Medulla oblongata (tissue), 1 donor: ENCODE results near the gene CUEDC1.
"Not testable (repeated sequence)": the region's sequence is repeated elsewhere in the genome, so short reads cannot be mapped to it uniquely, and the experiment has no call there.

Experiments used
- DNase-seq: peaks from one replicate; pipeline ENCODE4 v3.0.0-alpha.2; 2015; ENCODE audit errors: extremely low spot score

CUEDC1 gene

DNA sequence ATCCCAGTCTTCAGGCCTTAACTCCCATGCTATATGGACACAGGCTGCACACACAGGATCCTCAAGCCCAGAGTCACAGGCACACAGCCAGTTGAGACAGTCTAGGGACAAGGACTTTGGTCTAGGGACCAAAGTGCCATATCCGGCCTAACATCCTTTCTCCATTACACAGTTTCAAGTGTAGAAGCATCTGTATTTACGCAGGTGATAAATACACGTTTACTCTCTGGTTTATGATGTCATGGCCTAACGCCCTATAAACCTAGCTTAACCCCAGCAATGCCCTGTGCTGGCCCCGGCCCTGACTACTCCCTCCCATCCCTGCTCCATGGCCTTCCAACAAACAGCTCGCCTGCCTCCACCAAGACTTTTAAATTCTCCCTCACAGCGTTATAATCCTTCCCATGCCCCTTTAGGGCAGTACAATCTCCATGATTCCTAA, 17.1 kb downstream of the CUEDC1 start:
- DNase-seq, result peak; percentile 28

DNA sequence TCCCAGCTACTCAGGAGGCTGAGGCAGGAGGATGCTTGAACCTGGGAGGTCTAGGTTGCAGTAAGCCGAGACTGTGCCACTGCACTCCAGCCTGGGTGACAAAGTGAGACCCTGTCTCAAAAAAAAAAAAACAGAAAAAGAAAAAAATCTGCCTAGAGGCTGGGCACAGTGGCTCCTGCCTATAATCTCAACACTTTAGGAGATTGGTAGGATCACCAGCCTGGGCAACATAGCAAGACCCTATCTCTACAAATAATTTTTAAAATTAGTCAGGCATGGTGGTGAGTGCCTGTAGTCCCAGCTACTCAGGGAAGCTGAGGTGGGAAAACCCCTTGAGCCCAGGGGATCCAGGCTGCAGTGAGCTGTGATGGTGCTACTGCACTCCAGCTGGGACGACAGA, 17.7 kb downstream of the CUEDC1 start:
- no peak for DNase-seq

DNA sequence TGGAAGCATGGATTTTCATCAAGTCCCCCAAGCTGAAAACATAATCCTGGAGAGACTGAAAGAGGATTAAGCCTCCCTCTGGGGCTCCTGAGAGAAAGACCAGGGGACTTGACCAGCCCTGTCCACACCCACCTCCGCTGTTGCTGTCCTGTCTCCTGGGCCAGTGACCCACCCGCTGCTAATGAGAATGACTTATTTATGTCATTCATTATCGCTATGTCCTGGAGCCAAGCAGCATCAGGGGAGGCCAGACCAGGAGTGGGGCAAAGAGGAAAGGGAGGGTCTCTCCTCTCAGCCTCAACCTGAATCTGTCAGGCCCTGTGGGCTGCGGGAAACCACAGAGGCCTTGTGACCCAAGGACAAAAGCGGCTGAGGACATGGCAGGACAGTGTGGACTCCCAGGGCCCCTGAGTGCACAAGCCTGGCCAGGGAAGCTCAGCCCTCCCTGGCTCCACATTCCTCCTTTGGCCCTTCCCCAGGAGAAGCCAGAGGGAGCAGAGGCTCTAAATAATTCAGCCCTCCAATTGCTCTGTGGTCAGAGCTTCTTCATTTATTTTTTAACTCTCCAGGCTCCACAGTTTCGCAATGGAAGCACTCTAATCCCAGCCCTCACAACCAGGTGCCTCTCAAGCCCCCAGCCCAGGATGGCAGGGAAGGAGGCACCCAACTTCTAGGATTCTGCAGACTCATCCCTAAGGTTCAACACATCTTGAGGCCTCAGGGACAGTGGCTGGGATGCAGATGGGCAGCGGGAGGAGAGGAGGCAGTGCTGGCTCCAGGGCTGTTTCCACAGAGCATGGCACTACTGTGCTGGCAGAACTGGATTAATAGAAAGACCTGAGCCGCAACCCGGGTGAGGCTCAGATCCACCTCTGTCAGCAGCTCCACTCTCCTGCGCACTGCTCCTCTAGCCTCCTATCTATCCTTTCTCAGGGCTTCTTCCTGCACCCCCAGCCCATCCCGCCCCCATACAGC, 19.1 kb downstream of the CUEDC1 start:
- DNase-seq, result peak; percentile 86

DNA sequence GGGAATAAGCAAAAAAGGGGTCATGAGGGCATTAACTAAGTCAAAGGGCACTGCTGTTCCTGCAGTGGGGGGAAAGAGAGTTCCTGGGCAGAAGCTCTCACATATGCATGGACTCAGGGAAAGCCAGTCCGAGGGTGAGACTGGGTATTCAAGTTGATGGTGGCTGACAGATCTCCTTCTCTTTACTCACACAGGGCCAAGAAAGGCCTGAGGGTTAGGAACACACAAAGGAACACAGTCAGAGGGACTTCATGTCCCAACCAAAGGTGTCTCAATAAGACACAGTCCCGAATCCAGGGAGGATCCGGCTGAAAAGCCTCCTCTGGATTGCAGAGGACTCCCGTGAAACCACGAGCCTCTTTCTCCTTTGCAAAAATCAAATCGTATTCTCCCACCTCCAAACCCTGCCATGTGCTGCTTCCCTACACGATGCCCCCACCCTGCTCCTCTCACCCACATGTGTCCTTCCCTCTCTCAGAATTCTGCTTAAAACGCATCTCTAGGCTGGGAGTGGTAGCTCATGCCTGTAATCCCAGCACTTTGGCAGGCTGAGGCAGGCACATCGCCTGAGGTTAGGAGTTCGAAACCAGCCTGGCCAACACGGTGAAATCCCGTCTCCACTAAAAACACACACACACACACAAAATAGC, 23.6 kb downstream of the CUEDC1 start:
- no peak for DNase-seq

DNA sequence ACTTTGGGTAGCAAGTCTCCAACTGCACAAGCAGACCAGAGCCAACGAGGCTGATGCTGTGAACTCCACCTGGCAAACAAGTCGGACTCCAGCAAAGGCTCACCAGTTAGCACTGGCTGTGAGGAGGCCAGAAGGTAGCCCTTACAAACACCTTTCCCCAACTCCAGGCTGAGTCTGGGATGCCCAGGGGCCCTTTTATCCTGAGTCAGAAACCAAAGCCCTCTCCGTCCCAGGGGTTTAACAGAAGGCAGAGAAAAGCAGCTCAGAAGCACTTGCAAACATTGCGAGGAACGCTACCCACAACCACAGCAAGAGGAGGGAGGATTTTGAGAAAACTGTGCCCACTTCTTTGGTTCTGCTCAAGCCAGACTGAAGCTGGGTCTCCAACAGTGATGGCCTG, 25.0 kb downstream of the CUEDC1 start:
- no peak for DNase-seq

DNA sequence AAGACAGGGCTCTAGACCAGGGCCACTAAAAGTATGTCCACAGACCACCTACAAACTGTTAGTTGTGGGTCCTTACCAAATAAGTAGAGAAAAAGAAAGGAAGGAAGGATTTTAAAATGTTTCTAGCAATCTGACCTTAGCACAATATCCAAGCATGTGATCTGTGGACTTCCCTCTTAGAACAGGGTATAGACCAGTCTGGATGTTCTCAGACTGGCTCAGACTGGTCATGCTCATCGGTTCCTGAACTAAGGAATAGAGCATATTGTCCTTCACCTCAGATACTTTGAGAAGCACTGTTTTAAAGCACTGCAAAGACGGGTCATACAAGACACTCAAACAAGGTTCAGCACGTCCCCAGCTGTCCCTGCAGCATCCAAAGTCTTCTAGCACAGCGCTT, 25.8 kb downstream of the CUEDC1 start:
- DNase-seq, result peak; percentile 79

DNA sequence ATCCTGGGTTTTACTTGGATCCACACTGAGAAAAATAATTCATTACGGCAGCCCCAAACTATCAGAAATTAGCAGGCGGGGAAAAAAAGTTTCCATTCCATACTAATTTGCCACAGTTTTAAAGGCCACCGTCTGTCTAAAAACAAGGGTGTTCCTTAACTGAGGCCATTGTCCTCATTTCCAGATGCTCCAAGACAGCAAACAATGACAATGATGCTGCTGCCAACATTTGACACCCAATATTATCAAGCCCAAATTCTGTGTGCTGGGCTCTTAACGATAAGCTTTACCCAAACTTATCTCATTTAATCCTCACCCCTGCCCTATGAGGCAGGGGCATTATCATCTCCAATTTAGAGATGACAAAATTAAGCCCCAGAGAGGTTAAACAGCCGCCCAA, 26.3 kb downstream of the CUEDC1 start:
- no peak for DNase-seq

DNA sequence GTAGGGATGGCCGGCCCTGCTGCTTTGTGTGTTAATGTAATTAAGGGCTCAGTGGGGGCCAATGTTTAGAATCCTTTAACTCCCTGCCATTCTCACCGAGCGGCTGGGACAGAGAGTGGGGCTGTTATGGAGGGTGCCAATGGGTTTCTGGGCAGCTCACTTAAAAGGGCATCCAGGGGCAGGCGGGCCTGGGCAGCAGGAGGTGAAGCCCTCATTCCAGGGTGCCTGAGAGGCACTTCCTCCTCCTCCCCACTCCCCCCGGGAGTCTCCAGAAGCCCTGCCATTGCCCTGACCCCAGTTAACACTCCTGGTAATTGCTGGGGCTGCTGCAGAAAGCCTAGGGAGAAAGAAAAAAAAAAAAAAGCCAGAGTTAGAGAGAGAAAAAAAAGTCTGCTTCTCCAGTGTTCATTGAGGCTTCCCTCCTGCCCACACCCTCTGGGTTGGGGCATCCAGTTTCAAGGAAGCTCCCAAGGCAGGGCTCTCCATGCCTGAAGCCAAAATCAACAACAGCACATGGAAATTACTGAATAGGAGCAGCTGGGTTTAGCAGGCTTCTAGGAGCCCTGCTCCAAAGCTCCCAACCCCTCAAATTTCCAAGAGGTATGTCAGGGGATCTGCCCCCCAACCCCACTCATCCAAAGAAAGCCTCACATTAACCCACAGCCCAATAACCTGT, 28.0 kb downstream of the CUEDC1 start:
- peak; percentile 85 for DNase-seq

DNA sequence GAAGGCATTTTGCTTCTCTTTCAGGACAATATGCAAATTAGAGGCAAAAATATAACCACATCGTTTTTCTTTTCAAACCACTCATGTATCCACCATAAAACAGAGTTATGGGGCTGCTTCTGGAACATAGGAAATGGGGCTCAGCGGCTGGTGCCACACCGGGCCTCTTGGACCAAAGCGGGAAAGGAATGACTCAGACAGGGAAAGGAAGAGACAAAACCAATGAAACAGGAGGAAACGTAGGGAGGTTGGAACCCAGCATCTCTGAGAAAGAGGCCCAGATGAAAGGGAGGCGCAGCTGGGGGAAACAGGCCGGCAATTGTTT, 28.5 kb downstream of the CUEDC1 start:
- no peak for DNase-seq

DNA sequence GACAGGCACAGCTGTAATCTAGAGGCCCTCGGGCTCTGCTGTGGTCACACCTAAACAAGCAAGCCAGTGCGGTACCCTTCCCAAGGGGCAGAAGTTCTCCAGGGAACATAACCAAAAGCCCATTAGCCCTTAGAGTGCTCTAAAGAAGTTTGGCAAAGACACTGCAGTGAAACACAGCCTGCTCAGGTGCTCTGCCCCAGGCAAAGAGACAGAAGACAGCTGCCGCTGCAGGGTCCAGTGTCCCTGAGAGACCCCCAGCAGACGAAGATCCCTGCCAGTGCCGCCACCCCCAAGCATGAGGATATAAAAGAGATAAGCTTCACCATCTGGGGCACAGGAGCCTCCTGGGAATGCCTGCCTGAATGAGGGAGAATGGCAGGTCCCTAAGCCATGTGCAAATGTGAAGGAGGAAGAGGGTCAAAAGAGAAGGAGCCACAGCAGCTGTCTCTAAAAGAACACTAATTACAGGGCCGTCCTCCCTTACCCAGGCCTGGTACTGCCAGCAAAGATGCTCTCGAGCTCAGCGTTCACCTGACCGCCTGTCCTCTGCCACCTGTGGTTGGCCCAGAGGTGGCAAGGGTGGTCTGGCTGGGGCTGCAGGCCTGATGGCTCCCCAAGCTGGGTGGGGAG, 29.7 kb downstream of the CUEDC1 start:
- peak; percentile 16 for DNase-seq

DNA sequence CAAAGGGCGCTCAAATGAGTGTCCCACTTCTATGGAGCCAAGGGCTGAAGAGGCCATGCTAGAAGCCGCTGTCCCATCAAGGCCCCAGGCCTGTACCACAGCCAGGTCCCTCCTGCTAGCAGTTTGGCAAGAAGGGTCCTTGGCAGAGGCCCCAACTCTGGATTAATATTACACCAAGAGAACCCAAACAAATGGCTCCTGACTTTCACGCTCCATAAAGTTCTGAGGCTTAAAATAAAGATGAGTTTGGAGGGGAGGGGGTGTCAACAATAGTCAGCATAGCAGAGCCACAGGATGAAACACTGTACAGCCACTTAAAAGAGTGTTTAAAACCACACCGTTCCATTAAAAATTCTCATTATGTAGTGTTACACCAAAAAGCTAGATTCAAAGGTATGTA, 30.5 kb downstream of the CUEDC1 start:
- DNase-seq, result peak; percentile 48

DNA sequence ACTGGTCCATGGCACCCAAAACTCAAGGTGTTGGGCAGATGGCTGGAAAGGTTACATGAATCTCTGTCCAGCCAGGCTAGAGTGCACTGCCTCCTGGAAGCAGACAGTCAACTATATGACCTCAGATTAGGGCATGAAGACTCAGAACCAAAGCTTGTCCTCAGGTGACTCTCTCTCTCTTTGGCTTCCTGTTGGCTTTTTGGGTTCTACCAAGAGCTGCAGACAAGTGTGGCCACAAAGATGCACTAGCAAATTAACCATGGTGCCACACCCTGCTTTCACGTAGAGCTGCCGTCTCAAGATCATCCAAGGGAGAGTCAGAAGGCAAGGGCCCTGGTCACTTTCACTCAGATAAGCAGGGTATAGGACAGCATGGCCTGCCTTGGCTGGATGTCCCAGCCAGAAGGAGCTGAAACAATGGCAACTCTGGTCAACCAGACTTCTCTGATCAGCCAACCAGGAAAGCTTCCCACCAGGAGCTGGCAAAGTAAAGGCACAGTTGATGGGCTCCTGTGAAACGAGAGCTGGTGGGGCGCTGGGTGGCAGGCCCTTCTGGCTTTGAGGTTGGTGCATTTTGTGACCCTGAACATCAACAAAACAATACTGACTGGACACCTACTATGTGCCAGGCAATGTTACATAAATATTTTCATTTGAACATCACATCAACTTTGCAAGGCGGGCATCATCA, 31.9 kb downstream of the CUEDC1 start:
- no peak for DNase-seq

DNA sequence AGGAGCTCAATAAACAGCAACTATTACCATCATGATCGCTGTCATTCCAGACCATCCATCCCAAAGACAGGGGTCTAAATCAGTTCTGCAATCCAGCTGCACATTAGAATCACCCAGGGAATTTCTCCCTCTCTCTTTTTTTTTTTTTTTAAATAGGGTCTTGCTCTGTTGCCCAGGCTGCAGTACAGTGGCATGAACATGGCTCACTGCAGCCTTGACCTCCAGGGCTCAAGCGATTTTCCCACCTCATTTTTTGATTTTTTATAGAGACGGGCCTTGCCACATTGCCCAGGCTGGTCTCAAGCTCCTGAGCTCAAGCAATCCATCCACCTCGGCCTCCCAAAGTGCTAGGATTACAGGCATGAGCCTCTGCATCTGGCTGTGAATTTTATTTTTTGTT, 32.5 kb downstream of the CUEDC1 start:
- DNase-seq, result not testable (repeated sequence)

DNA sequence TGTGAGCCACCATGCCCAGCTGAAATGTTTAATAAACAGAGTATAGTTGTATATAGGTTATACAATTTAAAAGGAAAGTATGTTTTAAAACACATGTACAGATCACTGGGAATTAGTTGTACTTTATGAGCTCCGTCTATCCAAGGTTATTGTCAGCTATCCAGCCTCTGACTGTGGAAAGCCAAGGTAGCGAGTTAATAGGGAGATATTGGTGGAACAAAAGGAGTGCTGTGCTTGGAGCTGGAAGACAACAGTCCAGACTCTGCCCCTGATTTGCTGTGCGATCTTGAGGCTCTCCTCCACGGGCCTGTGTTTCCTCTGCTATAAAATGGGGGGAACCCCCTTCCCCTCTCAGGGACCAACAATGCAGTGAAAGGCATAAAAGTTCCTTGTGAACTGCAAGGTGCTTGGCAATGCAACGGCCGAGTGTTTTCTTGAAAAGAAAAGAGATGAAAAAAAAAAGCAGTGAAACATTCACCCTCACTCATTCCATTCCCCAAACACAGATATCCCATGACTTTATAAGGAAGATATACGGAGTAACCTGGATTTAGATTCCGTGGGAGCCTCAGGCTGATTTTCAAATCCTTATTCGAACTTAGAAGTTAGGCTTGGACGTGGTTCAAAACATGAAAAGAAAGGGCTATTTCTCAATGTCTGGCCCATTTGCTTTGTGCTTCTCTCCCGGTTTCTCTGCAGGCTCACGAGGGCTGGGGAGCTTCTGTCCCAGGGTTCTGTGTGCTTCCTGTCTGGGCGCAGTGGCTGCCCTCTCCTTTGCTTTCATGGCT, 34.1 kb downstream of the CUEDC1 start:
- DNase-seq, result peak; percentile 85

DNA sequence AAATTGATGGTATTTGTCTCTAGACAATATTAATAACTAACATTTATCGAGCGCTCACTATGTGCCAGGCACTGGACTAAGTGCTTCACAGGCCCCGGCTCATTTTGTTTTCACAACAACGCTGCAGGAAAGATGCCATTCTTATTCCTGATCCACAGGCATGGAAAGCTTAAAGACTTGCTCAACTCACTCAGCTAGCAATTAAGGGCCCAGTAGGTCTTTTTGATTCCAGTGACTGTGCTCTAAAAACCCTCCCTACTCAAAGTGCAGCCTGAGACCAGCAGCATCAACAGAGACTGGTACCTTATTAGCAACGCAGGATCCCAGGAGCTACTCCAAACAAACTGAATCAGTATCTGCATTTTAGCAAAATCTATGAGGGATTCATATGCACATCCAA, 35.3 kb downstream of the CUEDC1 start:
- peak; percentile 7 for DNase-seq

DNA sequence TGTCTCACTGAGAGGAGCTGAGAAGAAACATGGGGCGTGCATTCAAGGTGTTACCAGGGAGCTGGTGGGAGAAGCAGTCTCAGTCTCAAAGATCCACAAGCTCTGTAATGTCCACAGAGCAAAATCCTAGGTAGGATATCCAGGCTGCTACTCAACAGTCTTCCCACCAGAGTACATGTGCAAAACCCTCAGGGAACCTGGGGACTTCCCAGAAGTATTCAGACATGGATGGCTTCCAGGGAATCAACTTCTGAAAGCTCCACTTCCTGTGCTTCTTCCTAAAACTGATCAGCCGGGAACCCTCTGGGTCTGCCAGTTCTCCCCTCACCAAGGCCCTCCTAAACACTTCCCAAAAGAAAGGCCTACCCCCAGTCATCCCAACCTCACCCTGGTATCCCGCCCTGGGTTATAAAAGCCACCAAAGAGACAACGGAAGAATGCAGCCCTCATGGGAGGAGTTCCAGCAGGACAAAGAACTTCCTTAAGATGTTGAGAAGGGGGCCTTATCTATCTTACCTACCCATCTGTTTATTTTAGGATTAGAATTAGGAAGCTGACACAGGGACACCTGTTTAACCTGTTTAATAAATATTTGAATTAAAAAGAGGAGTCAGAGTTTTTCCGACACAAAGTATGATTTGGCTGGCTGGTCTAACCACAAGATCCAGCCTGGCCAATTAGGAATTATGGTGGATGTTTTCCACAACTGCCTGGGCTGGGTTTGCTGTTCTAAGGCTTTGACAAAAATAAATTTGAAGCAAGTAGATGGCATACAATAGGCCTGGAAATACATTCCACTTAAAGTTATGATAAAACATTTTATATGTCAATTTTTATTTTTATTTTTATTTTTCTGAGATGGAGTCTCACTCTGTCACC, 37.0 kb downstream of the CUEDC1 start:
- no peak for DNase-seq

DNA sequence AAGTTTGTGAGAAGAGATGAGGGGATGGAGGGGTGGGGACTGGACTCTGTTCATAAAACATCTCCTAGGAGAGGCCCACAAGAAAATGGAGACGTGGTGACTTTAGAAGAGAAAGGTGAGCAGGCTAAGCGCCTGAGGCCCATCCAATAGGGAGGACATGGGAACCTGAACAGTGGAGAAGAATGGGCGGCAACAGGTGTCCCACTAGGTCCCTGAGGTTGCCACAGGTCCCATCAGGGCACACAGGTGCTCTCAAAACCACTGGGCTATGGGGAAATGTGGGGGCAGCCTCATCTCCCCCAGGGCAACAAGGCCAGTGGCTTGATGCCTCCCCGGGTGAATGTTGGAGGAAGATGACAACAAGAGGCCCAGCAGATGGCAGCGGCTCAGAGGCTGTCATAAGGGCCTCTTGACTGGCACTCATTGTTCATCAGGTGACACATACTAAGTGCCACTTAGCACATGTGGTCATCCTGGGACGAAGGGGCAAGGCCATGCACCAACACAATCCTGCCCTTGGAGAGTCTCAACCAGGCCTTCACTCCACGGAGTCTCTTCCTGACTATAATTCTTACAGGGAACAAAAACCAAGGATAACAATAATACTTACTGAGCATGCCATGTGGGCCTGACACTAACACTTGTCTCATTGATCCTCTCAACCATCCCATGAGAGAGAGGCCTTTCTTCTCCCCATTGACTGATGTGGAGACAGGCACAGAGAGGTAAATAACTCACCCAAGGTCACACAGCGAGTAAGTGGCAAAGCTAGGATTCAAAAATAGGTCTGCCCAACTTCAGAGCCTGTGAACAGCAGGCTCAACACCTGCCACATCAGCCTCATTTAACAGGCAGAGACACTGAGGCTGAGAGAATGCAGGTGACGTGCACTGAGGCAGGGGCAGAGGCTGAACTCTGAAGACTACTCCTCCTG, 38.0 kb downstream of the CUEDC1 start:
- DNase-seq, result peak; percentile 86

DNA sequence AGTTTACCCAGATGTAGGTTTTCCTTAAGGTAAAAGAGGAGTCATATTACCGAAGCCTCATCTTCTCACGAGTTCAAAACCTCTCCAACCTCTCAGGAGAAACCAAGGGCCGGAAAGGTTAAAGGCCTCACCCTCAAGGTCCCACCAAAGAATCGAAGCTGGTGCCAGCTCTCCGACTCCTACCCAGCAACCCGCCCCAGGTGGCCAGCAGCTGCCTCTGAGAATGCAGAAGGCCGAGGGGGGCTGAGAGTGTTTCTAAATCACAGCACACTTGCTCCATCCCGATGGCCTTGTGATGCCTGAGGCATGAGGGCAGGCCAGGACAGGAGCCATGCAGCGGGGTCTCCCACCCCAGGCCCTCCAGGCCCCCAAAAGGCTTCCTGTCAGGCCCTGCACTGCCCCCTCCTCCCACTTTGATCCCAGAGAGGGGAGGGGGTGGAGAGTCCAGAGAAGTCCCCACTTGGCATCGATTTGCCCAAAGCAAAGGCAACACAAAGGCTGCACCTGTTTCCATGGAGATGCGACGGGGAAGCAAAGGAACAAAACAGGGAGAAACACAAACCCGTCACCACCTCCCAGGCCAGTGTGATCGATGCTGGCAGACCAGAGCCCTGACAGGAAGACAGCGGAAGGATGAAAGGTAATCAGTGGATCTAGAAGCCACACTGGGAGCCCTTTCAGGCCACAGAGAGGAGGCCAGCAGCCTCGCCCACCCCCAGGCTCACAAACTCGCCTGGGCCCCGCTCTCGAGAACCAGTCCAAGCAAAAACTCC, 39.0 kb downstream of the CUEDC1 start:
- peak; percentile 69 for DNase-seq
